HepG2 (cell line): ENCODE data around the gene APC2. TPM values are rescaled to one million over a fixed set of nuclear protein-coding genes. Genes with fewer than 3 reads are reported as not detected.

ENCODE experiments used
- ASH2L ChIP-seq: fragments of 300-600, 200-600 bp; sonication (generic); IDR thresholded peaks from 2 replicates; pipeline ENCODE4 v1.7.0; 2017; ENCODE audit warnings: low read depth, mild to moderate bottlenecking, moderate library complexity, mixed read lengths, low read length; ENCODE audit not compliant: insufficient read length
- ATF1 ChIP-seq: IDR thresholded peaks from 2 replicates; pipeline ENCODE4 v1.6.1; 2016; ENCODE audit warnings: mild to moderate bottlenecking, control low read depth
- ATRX ChIP-seq: sonication (generic); formaldehyde crosslinking; IDR thresholded peaks from 2 replicates; pipeline ENCODE4 v1.4.0; 2020; ENCODE audit warnings: missing genetic modification reagents, borderline replicate concordance
- CC2D1A ChIP-seq: sonication (generic); formaldehyde crosslinking; IDR thresholded peaks from 2 replicates; pipeline ENCODE4 v1.8.1; 2023; ENCODE audit warnings: mild to moderate bottlenecking, missing genetic modification reagents
- ETV5 ChIP-seq: IDR thresholded peaks from 2 replicates; pipeline ENCODE4 v1.6.1; 2018; ENCODE audit warnings: missing biosample characterization, missing genetic modification reagents, inconsistent platforms, borderline replicate concordance
- FOXA1 ChIP-seq, 2 experiments: fragments of 450-650 bp in 1 of 2; sonication (generic) in 1 of 2; formaldehyde crosslinking in 1 of 2; IDR thresholded peaks; 2 replicates each; pipeline versions ENCODE4 v1.4.0 to v1.6.1; 2016 to 2020; ENCODE audit warnings: missing genetic modification reagents in 1 of 2
- FOXJ3 ChIP-seq: sonication (generic); formaldehyde crosslinking; IDR thresholded peaks from 2 replicates; pipeline ENCODE4 v1.4.0; 2020; ENCODE audit warnings: missing genetic modification reagents, mild to moderate bottlenecking, borderline replicate concordance
- HNRNPK ChIP-seq: fragments of 200-400 bp; formaldehyde crosslinking; IDR thresholded peaks from 2 replicates; pipeline ENCODE4 v1.6.1; 2018; ENCODE audit warnings: low read length, low read depth, moderate library complexity, mild to moderate bottlenecking; ENCODE audit not compliant: poor library complexity, severe bottlenecking
- HNRNPUL1 ChIP-seq: fragments of 200-400 bp; formaldehyde crosslinking; IDR thresholded peaks from 2 replicates; pipeline ENCODE4 v1.6.1; 2017; ENCODE audit warnings: low read depth, mild to moderate bottlenecking, low read length, moderate library complexity
- IKZF1 ChIP-seq: fragments of 450-650 bp; IDR thresholded peaks from 2 replicates; pipeline ENCODE4 v1.7.1; 2016
- ISX ChIP-seq: sonication (generic); formaldehyde crosslinking; conservative IDR thresholded peaks from 2 replicates; pipeline ENCODE4 v1.5.0; 2020; ENCODE audit warnings: missing genetic modification reagents
- KDM4B ChIP-seq: sonication (generic); formaldehyde crosslinking; IDR thresholded peaks from 2 replicates; pipeline ENCODE4 v1.4.0; 2020; ENCODE audit warnings: missing genetic modification reagents
- KDM5B ChIP-seq: sonication (generic); formaldehyde crosslinking; IDR thresholded peaks from 2 replicates; pipeline ENCODE4 v1.4.0; 2020; ENCODE audit warnings: missing genetic modification reagents, mild to moderate bottlenecking, borderline replicate concordance
- MBNL3 ChIP-seq: fragments of 250-450 bp; sonication (Bioruptor Pico); conservative IDR thresholded peaks from 2 replicates; pipeline ENCODE4 v1.8.0; 2022; ENCODE audit warnings: mild to moderate bottlenecking, inconsistent platforms
- MXD4 ChIP-seq: IDR thresholded peaks from 2 replicates; pipeline ENCODE4 v1.6.1; 2016; ENCODE audit warnings: mild to moderate bottlenecking, missing biosample characterization, missing genetic modification reagents
- NFATC3 ChIP-seq: sonication (generic); formaldehyde crosslinking; IDR thresholded peaks from 2 replicates; pipeline ENCODE4 v1.5.1; 2020; ENCODE audit warnings: mild to moderate bottlenecking, missing genetic modification reagents
- NR0B2 ChIP-seq: sonication (generic); formaldehyde crosslinking; IDR thresholded peaks from 2 replicates; pipeline ENCODE4 v1.4.0; 2020; ENCODE audit warnings: mild to moderate bottlenecking, missing genetic modification reagents
- SP140L ChIP-seq: sonication (generic); formaldehyde crosslinking; IDR thresholded peaks from 2 replicates; pipeline ENCODE4 v1.4.0; 2020; ENCODE audit warnings: missing genetic modification reagents, borderline replicate concordance
- SSRP1 ChIP-seq: IDR thresholded peaks from 2 replicates; pipeline ENCODE4 v1.6.1; 2016; ENCODE audit warnings: control low read depth
- ZMYM3 ChIP-seq: sonication (generic); formaldehyde crosslinking; IDR thresholded peaks from 2 replicates; pipeline ENCODE4 v1.5.1; 2020; ENCODE audit warnings: mild to moderate bottlenecking, missing genetic modification reagents
- ZNF329 ChIP-seq: sonication (generic); formaldehyde crosslinking; IDR thresholded peaks from 2 replicates; pipeline ENCODE4 v1.9.0; 2021; ENCODE audit warnings: low read depth, mild to moderate bottlenecking, missing genetic modification reagents
- ZNF331 ChIP-seq: sonication (generic); formaldehyde crosslinking; IDR thresholded peaks from 2 replicates; pipeline ENCODE4 v1.4.0; 2020; ENCODE audit warnings: missing genetic modification reagents
- ZNF343 ChIP-seq: sonication (generic); formaldehyde crosslinking; IDR thresholded peaks from 2 replicates; pipeline ENCODE4 v1.4.0; 2020; ENCODE audit warnings: mild to moderate bottlenecking, missing genetic modification reagents
- ZNF598 ChIP-seq: sonication (generic); formaldehyde crosslinking; IDR thresholded peaks from 2 replicates; pipeline ENCODE4 v1.5.1; 2020; ENCODE audit warnings: mild to moderate bottlenecking, missing genetic modification reagents, borderline replicate concordance
- polyA plus RNA-seq, 8 experiments: library from polyadenylated mRNA; depleted of rRNA in 3 of 8; stranded (reverse) in 7 of 8; unstranded in 1 of 8; fragments of >200 nt; fragmentation: Illumina TruSeq in 4 of 8; extraction: Trizol in 4 of 8; gene quantifications; 2 replicates each; pipeline versions ENCODE4 v1.2.1 to v1.2.3, GENCODE V29; 2011 to 2016; ENCODE audit warnings: low read depth in 4 of 8, missing spikeins in 1 of 8, mixed read lengths in 1 of 8; ENCODE audit not compliant: insufficient read depth in 1 of 8
- total RNA-seq, 5 experiments: library from RNA; depleted of rRNA; stranded (reverse); fragments of >200 nt; fragmentation: Illumina TruSeq; extraction: Trizol; gene quantifications; 2 replicates each; pipeline ENCODE4 v1.2.3, GENCODE V29; 2016; ENCODE audit warnings: low read depth in 1 of 5
- TF ChIP-seq, protein P1 (sequence below): sonication (generic); formaldehyde crosslinking; conservative IDR thresholded peaks from 2 replicates; pipeline ENCODE4 v1.8.1; 2023; ENCODE audit warnings: missing genetic modification reagents
- TF ChIP-seq, protein P2 (sequence below): sonication (generic); formaldehyde crosslinking; IDR thresholded peaks from 2 replicates; pipeline ENCODE4 v1.5.0; 2020; ENCODE audit warnings: missing genetic modification reagents
- TF ChIP-seq, protein P3 (sequence below): sonication (generic); formaldehyde crosslinking; IDR thresholded peaks from 2 replicates; pipeline ENCODE4 v1.8.0; 2022; ENCODE audit warnings: mild to moderate bottlenecking, missing genetic modification reagents

APC2 gene
- total and polyA plus RNA-seq, 2 of the 13 experiments (the other 11 are each of a cell fraction or from before 2014, with no cell fraction given), result 0.08 to 0.22 TPM

DNA sequence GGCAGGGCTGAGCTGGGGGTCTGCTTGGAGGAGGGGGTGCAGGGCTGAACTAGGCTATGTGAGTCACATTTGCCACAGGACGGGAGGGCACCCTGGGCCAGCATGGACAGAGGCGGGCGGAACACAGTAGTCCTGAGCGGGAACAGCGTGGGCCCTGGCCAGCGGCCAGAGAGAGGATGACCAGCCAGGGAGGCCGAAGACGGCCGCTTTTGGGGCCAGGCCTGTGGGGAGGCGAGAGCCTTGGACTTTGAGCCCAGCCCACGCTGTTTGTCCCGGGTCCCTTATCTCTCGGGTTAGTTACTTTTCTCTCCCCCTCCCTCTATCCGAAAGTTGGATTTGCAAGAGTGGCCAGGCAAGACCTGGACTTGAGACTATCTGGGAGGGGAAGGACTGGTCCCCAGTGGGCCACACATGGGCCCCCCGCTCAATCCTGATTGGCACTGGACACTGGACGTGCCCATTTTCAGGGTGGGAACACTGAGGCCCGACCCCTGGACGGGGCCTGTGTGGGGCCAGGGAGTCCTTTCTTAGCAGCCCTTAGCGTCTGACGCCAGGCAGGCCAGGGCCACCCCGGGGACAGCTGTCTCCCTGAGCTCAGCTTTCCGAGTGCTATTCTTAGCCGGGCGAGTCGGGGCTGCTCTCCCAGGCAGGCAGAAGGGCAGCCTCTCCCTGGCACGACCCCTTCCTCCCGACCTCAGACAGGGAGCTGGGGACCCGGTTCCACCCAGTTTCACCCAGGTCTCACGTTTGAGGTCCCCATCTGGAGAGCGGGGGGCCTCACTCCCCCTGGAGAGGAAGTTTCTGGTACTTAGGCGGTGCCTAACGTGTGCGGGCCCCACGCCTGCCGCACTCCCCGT lies 49.4 kb upstream of the APC2 start (continued):
- TF ChIP-seq SSRP1 (CRISPR knock-in tag) (no peak), ATF1 (no peak), ZNF343 (CRISPR knock-in tag) (no peak), KDM5B (CRISPR knock-in tag) (peak; percentile 25; the same call in 1 of the 2 replicates), ISX (CRISPR knock-in tag) (no peak), FOXJ3 (CRISPR knock-in tag) (peak; percentile 79), MBNL3 (CRISPR knock-in tag) (no peak), NR0B2 (CRISPR knock-in tag) (peak; percentile 45; the same call in 1 of the 2 replicates), ZNF598 (CRISPR knock-in tag) (0 out of 2 replicates have a peak, but pooled peaks have one; percentile 24), FOXA1 (IDR thresholded peaks at IDR 0.05) (no peak), FOXA1 (CRISPR knock-in tag; IDR thresholded peaks at IDR 0.05) (peak; percentile 66), ASH2L (no peak), KDM4B (CRISPR knock-in tag) (peak; percentile 51; the same call in 1 of the 2 replicates), CC2D1A (CRISPR knock-in tag) (no peak; the same call in 1 of the 2 replicates), IKZF1 (no peak), SP140L (CRISPR knock-in tag) (no peak), ATRX (no peak), MXD4 (no peak; the same call in 1 of the 2 replicates), ETV5 (CRISPR knock-in tag) (0 out of 2 replicates have a peak, but pooled peaks have one; percentile 8), HNRNPK (peak; percentile 12), ZNF329 (peak; percentile 38; the same call in 1 of the 2 replicates), HNRNPUL1 (no peak), ZMYM3 (CRISPR knock-in tag) (peak; percentile 100), NFATC3 (no peak), ZNF331 (CRISPR knock-in tag) (peak; percentile 58; the same call in 1 of the 2 replicates)
- TF ChIP-seq, protein P1, sequence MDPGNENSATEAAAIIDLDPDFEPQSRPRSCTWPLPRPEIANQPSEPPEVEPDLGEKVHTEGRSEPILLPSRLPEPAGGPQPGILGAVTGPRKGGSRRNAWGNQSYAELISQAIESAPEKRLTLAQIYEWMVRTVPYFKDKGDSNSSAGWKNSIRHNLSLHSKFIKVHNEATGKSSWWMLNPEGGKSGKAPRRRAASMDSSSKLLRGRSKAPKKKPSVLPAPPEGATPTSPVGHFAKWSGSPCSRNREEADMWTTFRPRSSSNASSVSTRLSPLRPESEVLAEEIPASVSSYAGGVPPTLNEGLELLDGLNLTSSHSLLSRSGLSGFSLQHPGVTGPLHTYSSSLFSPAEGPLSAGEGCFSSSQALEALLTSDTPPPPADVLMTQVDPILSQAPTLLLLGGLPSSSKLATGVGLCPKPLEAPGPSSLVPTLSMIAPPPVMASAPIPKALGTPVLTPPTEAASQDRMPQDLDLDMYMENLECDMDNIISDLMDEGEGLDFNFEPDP (CRISPR knock-in tag), result no peak
- TF ChIP-seq, protein P2, sequence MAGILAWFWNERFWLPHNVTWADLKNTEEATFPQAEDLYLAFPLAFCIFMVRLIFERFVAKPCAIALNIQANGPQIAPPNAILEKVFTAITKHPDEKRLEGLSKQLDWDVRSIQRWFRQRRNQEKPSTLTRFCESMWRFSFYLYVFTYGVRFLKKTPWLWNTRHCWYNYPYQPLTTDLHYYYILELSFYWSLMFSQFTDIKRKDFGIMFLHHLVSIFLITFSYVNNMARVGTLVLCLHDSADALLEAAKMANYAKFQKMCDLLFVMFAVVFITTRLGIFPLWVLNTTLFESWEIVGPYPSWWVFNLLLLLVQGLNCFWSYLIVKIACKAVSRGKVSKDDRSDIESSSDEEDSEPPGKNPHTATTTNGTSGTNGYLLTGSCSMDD (CRISPR knock-in tag), result no peak
- TF ChIP-seq, protein P3, sequence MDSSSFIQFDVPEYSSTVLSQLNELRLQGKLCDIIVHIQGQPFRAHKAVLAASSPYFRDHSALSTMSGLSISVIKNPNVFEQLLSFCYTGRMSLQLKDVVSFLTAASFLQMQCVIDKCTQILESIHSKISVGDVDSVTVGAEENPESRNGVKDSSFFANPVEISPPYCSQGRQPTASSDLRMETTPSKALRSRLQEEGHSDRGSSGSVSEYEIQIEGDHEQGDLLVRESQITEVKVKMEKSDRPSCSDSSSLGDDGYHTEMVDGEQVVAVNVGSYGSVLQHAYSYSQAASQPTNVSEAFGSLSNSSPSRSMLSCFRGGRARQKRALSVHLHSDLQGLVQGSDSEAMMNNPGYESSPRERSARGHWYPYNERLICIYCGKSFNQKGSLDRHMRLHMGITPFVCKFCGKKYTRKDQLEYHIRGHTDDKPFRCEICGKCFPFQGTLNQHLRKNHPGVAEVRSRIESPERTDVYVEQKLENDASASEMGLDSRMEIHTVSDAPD, result no peak
